GM19035 (cell line): Measurements from ENCODE around the gene PFKFB4.
"Not testable (repeated sequence)": the region's sequence is repeated elsewhere in the genome, so short reads cannot be mapped to it uniquely, and the experiment has no call there.

Experiments
- ATAC-seq: cut with Tn5 transposase; IDR thresholded peaks from one replicate; pipeline ENCODE4 v1.9.1; 2021; ENCODE audit not compliant: unreplicated experiment

PFKFB4 gene

DNA sequence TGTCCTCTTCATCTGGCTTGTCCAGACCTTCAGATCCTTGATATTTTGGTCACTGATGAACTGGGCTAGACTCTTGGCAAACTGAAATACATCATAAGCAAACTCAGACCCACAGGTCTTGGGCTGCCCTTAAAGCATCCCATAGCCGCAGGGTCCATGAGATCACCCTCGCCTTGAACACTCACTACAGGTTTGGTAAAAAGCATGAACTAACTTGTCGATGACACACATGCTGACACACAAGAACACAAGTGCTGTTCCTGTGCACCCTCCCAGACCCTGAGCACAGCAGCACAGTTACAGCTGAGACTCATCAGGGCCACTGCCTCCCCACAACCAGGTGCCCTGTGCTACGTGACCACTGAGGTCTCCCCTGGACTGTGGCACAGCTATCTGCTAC, 21.0 kb downstream of the PFKFB4 start:
- ATAC-seq, result no peak

DNA sequence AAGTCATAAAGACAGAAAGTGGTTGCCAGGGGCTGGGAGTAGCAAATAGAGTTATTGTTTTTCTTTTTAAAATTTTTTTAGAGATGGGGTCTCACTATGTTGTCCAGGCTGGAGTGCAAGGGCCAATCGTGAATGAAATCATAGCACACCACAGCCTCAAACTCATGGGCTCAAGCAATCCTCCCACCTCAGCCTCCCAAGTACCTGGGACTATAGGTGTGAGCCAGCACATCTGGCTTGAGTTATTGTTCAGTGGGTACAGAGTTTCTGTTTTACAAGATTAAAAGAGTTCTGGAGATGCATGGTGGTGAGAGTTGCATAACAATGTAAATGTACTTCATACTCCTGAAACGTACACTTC, 23.6 kb downstream of the PFKFB4 start:
- no peak for ATAC-seq

DNA sequence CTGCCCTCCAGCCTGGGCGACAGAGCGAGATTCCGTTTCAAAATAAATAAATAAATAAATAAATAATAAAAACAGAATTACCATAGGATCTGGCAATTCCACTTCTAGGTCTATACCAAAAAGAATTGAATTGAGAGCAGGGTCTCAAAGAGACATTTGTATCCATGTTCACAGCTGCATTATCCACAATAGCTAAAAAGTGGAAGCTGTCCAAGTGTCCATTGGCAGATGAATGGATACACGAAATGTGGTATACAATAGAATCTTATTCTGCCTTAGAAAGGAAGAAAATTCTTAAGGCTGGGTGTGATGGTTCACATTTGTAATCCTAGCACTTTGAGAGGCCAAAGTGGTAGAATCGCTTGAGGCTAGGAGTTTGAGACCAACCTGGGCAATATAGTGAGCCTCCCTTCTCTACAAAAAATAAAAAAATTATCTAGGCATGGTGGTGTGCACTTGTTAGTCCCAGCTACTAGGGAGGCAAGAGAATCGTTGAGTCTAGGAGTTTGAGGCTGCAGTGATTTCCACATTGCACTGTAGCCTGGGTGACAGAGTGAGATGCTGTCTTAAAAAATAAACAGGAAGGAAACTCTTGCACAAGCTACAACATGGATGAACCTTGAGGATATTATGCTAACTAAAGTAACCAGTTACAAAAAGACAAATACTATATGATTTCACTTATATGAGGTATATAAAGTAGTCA, 24.2 kb downstream of the PFKFB4 start:
- no peak for ATAC-seq

DNA sequence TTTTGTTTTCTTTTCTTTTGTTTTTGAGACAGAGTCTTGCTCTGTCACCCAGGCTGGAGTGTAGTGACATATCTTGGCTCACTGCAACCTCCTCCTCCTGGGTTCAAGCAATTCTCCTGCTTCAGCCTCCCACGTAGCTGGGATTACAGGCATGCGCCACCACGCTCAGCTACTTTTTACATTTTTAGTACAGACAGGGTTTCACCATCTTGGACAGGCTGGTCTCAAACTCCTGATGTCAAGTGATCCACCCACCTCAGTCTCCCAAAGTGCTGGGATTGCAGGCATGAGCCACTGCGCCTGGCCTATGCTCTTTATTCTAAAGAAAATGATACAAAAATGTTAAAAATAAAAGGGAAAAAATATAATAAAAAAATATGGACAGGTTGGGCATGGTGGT, 25.9 kb downstream of the PFKFB4 start:
- not testable (repeated sequence) for ATAC-seq

DNA sequence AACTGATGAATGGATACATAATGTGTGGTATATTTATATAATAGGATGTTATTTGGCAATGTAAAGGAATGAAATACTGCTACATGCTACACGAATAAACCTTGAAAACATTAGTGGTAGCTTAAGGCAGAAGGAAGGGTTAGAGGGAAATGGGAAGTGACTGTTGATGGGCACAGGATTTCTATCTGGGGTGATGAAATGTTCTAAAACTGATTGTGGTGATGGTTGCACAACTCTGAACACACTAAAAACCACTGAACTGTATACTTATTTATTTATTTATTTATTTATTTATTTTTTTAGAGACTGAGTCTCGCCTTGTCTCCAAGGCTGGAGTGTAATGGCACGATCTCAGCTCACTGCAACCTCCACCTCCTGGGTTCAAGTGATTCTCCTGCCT, 27.8 kb downstream of the PFKFB4 start:
- no peak for ATAC-seq

GRCh38 chr3:48528048-48528447, 28.6 kb downstream of the PFKFB4 start:
- ATAC-seq, result no peak

DNA sequence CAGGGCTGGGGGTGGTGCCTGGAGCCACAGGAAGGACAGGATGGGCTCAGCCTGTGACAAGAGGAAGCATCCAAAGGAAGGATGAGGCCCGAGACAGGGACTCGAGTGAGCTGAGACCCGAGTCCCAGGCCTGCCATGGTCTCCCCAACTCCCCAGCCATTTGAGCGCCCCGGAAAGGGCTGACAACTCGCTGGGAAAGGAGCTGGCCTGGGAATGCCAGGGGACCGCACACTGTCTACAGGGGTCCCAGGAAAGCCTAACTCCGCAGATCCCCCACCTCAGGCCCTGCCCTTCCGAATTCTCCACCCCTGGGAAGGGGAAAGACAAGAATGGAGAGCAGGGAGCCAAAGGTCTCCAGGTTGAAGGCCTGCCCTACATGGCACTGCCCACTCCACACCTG, 31.6 kb downstream of the PFKFB4 start:
- no peak for ATAC-seq

DNA sequence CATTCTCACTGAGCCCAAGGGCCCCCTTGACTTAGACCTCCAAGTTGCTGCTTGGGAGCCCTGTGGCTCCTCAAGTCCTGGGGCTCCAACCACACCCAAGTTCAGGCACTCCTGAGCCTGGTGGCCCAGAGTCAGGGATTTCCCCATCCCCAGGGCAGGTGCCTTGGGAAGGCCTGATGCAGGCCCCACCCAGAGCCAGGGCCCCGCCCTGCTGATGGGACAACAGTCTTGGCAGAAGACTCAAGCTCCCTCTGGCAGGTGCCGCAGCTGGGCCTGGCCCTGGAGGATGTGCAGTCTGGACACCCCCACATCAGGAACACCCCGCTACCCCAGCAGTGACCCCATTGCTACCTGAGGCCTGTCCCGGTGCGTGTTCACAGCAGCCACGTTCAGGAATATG, 35.0 kb downstream of the PFKFB4 start:
- ATAC-seq, result no peak

DNA sequence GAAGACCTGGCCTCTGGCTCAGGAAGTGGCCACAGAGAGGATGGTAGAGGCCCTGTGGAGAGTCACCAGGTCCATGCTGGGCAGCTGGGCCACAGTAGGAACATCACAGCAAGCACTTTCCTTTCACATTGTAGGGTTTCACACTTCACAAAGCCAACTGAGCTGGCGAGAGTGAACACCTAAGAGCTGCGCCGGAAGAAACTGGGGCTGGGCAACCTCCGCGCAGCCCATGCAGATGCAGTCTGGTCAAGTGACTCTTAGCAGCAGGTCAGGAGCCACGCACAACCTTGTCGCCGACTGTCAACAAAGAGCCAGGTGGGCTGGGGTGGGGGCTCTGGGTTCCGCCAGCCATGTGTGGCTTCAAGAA, 37.3 kb downstream of the PFKFB4 start:
- no peak for ATAC-seq

DNA sequence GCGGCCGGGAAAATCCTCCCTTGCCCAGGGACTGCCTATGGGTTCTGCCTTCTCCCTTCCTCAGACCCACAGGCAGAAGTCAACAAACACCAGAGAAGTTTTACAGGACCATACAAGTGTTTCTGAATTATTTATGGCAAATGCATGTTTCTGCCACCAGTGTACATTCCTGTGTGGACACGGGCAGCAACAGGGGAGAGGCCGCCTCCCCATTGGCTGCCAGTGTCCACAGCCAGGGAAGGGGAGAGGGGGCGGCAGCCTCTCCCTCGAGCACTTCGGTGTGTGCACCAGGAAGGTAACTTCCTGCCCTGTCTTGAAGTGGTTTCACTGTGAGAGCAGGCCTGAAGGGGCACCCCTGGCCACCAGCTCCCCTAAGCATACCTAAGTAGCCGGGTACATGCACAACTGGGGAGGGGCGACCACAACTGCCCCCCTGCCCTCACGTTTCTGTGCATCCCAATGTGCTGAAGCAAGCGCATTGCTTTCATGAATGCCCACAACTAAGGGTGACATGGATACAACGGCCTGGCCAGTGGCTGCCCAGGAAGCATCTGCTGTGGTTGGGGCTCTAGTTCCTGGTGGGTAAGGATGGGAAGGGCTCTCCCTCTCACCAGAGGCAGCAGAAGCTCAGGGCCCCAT, 37.8 kb downstream of the PFKFB4 start:
- no peak for ATAC-seq

GRCh38 chr3:48518069-48518468, 38.5 kb downstream of the PFKFB4 start:
- no peak for ATAC-seq

DNA sequence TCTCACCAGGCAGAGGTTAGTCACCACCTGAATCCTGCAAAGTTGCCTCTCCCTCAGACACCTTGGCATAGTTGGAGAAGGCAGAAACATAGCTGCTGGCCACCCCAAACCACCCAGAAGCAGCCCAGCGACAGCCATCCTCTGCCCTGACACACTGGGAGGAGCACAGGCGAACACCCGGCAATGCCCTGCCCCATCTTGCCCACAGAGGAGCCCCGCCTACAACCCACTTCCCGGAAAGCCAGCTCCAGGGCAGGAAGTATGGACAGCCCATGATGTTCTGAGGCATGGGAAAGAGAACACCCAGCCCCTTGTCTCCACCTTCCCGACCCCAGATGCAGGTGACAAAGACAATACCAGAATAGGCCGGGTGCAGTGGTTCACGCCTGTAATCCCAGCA, 40.0 kb downstream of the PFKFB4 start:
- ATAC-seq, result no peak

GRCh38 chr3:48514431-48515227, 42.0 kb downstream of the PFKFB4 start:
- no peak for ATAC-seq

DNA sequence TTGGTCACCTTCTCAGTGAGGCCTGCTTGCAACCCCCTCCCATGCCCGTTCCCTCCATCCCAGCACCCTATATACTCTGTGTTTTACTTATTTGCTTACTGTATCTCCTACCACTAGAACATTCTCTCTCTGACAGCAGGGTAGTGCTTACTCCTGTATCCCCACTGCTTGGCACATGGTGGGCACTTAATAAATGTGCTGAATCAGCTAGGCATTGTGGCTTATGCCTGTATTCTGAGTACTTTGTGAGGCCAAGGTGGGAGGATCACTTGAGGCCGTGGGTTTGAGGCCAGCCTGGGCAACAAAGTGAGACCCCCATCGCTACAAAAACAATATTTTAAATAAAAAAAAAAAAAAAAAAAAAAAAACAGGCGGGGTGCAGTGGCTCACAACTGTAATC, 45.1 kb downstream of the PFKFB4 start:
- no peak for ATAC-seq

DNA sequence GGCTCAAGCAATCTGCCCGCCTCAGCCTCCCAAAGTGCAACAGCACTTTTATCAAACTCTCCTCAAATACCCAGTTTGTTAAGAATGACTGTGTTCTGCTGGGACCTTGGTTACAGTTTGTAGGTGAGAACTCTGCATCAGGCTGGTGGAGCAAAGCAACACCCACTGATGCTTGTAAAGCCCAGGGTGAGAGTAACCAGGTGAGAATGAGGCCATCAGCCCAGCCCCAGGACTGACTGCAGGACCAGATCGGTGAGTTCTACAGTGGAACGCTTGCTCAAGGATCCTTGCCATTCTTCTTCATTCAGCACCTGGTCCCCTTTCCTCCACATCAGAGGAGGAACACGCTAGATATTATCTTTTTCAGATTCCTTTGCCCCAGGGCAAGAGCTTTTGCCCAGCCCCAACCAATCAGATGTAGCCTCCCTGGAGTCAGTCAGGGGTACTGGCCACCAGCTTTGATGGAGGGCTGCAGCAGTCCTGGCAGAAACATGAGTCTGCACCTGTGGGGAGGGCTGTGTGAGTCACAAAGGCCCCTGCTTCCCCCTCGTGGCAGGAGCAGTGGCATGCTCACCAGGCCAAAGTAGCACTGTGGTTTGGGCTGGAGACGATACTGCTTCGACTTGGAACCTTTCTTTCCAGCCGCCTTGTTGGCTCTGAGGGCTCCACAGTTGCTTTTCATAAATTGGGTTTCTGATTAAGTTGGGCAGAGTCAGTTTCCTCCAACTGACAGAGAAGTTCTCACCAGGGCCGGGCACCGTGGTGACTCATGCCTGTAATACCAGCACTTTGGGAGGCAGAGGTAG, 49.1 kb downstream of the PFKFB4 start:
- no peak for ATAC-seq

DNA sequence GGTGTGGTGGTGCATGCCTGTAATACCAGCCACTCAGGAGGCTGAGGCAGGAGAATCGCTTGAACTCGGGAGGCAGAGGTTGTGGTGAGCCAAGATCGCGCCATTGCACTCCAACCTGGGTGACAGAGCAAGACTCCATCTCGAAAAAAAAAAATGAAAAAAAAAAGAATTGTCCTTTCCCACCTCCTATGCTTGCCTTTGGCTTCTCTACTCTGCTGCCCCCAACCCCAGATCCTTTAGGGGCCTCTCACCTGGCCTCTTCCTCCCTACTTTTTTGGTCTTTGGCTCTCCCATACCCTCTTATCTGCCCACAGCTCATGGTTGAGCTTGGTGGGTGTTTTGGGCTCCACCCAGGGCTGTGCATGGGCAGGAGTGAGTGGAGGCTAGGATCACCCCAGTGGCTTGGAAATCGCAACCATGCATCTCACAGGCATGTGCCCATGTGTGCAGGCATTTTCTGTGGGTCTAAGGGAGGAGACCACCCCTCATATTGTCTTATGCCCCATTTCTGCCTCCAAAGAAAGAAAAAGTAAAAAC, 50.6 kb downstream of the PFKFB4 start:
- no peak for ATAC-seq

DNA sequence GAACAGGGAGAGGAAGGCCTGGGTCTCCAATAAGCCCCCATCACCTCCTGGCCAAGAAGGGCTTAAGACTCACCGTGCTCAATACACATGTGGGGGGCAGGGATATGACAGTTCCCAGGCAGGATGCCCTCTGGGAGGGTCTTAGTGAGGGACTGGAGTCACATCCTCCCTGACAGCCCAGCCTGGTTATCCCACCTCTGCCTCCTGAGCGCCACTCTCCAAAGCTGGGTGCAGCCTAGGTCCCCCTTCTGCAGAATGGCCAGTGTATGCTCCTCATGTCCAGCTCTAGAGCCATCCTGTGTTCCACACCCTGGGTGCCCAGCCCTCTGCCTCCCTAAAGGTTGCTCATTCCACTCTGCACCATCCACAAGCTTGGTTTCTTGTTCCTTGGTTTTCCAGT, 51.5 kb downstream of the PFKFB4 start:
- no peak for ATAC-seq

GRCh38 chr3:48504051-48504946, 52.3 kb downstream of the PFKFB4 start, which contains the start of gene SHISA5:
Gene SHISA5 (minus strand): TSS chr3:48504174. CDS start chr3:48504094, 80 bp downstream.
- no peak for ATAC-seq

- no peak for ATAC-seq
These were observed 53.1 kb downstream of the PFKFB4 start for GRCh38 chr3:48503401-48504050.
